Testis (tissue), 2 donors: Measurements from ENCODE around the gene MTA3.

ENCODE experiments used
- POLR2A ChIP-seq: fragments of 450-650 bp; IDR thresholded peaks from one replicate; pipeline ENCODE4 v1.6.1; 2017; ENCODE audit warnings: antibody characterized with exemption, mild to moderate bottlenecking, moderate library complexity
- TF ChIP-seq, protein P1 (sequence below), 3 experiments: fragments of 450-650 bp in 2 of 3; fragments of 200-600 bp in 1 of 3; sonication (generic) in 1 of 3; IDR thresholded peaks; one replicate each; pipeline ENCODE4 v1.5.1; 2016 to 2019; ENCODE audit warnings: antibody characterized with exemption in 3 of 3, mild to moderate bottlenecking in 2 of 3, moderate library complexity in 1 of 3

- TF ChIP-seq, protein P1, sequence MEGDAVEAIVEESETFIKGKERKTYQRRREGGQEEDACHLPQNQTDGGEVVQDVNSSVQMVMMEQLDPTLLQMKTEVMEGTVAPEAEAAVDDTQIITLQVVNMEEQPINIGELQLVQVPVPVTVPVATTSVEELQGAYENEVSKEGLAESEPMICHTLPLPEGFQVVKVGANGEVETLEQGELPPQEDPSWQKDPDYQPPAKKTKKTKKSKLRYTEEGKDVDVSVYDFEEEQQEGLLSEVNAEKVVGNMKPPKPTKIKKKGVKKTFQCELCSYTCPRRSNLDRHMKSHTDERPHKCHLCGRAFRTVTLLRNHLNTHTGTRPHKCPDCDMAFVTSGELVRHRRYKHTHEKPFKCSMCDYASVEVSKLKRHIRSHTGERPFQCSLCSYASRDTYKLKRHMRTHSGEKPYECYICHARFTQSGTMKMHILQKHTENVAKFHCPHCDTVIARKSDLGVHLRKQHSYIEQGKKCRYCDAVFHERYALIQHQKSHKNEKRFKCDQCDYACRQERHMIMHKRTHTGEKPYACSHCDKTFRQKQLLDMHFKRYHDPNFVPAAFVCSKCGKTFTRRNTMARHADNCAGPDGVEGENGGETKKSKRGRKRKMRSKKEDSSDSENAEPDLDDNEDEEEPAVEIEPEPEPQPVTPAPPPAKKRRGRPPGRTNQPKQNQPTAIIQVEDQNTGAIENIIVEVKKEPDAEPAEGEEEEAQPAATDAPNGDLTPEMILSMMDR (IDR thresholded peaks at IDR 0.05): no peak
- TF ChIP-seq POLR2A: no peak
Measured at GRCh38 chr2:42726680-42727079, 158.2 kb downstream of the MTA3 start.
